Stimulated activated CD4-positive, alpha-beta T cell treated with anti-CD3 and anti-CD28 coated beads, Interleukin-4, amount 100 ng/mL, for 24 hours (primary cell): ENCODE measurements around the gene DHX8.
"Not testable (repeated sequence)": the region's sequence is repeated elsewhere in the genome, so short reads cannot be mapped to it uniquely, and the experiment has no call there.

Experiments
- DNase-seq: peaks from one replicate; pipeline ENCODE4 v3.0.0-alpha.2; 2020

DHX8 gene

GRCh38 chr17:43483674-43484551 is at the start of gene DHX8:
Gene DHX8, plus strand, starts transcription at chr17:43483975. Its CDS starts 63 bp downstream, at chr17:43484038.
- DNase-seq, result peak; percentile 99

- no peak for DNase-seq
Measured at GRCh38 chr17:43434902-43435319, 48.9 kb upstream of the DHX8 start.

DNA sequence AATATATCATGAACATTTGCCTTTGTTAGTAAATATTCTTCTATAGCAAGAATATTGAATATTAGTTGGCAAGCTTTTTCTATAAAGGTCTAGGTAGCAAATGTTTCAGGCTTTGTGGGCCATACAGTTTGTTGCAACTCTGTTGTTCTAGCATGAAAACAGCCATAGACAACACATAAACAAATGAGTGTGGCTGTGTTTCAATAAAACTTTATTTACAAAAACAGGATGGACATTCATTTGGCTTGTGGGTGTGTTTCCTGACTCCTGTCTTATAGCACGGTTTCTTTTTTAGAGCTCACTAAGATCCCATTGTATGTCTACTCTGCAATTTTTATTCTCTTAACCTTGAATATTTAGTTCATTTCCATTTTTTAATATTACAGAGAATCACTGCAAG is 46.0 kb upstream of the DHX8 start:
- DNase-seq, result no peak

DNA sequence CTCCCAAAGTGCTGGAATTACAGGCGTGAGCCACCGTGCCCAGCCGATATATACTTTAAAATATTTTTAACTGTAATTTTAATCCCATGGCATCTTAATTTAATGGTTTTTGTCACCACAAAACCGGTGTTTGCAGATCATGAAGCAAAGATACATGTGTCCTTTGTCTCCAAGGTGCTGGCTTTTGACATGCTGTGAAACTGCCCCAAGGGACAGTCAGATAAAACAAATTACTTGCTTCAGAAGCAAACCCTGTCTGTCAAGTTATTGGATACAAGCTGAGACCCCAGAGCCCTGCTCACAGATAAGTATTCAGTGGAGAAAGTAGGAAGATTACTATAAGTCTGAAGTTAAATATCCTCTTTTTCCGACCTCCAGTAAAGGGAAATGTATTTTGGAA is 45.1 kb upstream of the DHX8 start:
- no peak for DNase-seq

GRCh38 chr17:43439041-43439440 is 44.7 kb upstream of the DHX8 start:
- DNase-seq, result no peak

GRCh38 chr17:43442711-43443110 is 41.1 kb upstream of the DHX8 start:
- no peak for DNase-seq

DNA sequence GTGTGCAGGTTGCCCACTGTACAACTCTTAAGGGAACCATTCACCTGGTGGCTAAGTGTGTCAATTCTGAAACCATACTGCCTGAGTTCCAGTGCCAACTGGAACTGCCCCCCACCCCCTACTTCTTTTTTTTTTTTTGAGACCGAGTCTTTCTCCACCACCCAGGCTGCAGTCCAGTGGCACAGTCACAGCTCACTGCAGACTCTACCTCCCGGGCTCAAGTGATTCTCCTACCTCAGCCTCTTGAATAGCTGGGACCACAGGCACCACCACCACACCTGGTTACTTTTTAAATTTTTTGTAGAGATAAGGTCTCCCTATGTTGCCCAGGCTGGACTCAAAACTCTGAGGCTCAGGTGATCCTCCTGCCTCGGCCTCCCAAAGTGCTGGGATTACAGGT is 40.4 kb upstream of the DHX8 start:
- no peak for DNase-seq

GRCh38 chr17:43444223-43445008 is 39.4 kb upstream of the DHX8 start:
- no peak for DNase-seq

DNA sequence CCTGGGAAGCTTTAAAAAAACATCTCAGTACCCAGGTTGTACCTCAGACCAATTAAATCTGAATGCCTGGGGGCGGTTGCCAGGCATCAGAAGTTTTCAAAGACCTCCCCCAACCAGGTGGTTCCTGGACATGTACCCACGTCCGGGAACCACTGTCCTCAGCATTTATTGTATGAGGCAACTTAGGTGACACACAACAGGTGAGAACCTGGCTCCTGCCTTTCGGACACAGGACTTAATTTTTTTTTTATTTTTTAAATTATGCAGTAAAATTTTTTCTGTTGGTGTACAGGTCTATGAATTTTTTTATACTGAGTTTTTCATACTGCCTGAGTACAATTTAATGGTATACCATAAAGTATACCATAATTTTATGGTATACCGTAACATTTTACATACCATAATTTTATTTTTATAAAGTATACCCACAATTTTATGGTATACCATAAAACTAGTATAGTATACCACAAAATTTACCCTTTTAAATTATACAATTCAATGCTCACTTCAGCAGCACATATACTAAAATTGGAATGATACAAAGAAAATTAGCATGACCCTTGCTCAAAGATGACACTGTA is 38.7 kb upstream of the DHX8 start:
- no peak for DNase-seq

DNA sequence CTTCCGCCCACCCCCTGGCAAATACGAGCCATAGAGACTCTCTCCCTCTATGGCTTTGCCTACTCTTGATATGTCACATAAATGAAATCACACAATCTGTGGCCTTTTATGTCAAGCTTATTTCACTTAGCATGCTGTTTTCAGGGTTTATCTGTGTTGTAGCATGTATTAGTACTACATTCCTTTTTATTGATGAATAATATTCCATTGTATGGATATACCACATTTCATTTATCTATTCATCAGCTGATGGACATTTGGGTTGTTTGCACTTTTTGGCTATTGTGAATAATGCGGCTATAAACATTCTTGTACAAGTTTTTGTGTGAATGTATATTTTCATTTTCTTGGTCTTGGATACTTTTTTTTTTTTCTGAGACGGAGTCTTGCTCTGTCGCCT is 37.0 kb upstream of the DHX8 start:
- DNase-seq, result no peak

- no peak for DNase-seq
Measured at GRCh38 chr17:43448720-43449469, 34.9 kb upstream of the DHX8 start.

DNA sequence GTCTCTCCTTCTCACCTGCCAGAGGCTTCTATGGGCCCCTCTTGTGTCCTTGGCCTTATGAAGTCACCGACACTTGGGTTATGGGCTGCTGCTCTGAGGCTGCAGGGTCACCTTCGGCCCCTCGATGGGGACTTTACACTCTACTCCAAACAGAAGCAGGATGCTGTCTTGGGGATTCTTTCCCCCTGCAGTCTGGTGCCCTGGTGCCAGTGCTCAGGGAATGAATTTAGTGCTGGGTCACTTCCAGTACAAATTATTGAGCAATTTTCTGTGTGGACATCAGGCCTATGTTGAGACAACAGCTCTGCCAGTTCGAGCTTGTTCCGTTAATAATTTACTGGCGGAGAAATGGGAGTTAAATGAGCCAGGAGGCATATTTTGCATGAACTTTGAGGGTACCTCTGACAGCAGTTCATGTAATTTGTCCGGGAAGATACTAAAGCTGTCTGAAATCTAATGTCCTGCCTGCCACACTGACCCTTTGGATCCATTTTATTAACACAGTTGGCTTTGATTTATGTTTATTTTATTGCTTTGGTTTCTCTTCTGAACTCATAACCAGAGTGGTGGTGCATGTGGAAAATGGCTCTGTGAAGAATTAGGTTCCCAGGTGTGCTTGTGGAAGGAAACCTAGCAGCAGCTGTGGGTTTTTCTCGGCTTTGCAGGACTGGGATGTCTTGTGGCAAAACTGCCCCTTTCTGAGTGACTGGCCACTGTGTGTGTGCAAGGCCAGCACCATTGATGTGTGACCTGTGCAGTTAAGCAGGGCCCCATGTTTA is 34.1 kb upstream of the DHX8 start:
- no peak for DNase-seq

DNA sequence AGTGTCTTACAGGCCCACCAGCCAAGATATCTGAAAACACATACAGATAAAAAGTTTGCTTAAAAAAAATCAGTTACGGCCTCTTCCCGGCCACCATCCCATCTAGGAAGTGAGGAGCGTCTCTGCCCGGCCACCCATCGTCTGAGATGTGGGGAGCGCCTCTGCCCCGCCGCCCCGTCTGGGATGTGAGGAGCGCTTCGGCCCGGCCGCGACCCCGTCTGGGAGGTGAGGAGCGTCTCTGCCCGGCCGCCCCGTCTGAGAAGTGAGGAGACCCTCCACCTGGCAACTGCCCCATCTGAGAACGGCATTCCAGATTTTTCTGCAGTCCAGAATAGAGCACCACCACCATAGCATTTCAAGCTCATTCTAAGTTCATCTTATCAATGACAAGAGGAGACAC is 33.0 kb upstream of the DHX8 start:
- not testable (repeated sequence) for DNase-seq

DNA sequence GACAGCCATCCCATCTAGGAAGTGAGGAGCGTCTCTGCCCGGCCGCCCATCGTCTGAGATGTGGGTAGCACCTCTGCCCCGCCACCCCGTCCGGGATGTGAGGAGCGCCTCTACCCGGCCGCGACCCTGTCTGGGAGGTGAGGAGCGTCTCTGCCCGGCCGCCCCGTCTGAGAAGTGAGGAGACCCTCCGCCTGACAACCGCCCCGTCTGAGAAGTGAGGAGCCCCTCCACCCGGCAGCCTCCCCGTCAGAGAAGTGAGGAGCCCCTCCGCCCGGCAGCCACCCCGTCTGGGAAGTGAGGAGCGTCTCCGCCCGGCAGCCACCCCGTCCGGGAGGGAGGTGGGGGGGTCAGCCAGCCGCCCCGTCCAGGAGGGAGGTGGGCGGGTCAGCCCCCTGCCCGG is 32.0 kb upstream of the DHX8 start:
- not testable (repeated sequence) for DNase-seq

- DNase-seq, result no peak
Measured at GRCh38 chr17:43453331-43453812, 30.4 kb upstream of the DHX8 start.

DNA sequence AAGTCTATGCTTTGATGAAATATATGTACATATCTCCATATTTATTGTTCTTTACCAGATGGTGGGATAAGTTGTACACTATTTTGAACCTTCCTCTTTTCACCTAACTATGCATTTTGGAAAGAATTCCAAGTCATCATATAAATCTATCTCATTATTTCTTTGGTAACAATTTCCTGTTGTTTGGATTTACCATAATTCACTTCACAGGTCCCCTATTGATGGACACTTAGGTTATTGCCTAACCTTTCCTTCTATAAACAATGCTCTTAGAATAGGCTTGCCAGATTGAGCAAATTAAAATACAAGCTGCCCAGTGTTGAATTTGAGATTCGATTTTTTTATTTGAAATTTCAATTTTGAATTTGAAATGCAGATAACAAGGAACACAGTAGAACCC is 28.9 kb upstream of the DHX8 start:
- DNase-seq, result no peak

DNA sequence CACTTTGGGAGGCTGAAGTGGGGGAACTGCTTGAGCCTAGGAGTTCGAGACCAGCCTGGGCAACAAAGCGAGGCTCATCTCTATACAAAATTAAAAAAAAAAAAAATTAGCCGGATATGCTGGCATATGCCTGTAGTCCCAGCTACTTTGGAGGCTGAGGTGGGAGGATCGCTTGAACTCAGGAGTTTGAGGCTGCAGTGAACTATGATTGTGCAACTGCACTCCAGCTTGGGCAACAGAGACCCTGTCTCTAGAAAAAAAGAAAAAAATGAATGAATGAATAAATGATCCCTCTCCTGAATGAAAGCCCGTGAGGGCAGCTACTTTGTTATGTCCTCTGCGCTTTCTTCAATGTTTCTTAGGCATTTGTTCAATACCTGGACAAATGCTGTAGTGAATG is 27.7 kb upstream of the DHX8 start:
- DNase-seq, result no peak

- no peak for DNase-seq
Measured at GRCh38 chr17:43456661-43457361, 27.0 kb upstream of the DHX8 start.

- no peak for DNase-seq
Measured at GRCh38 chr17:43457362-43457692, 26.4 kb upstream of the DHX8 start.

DNA sequence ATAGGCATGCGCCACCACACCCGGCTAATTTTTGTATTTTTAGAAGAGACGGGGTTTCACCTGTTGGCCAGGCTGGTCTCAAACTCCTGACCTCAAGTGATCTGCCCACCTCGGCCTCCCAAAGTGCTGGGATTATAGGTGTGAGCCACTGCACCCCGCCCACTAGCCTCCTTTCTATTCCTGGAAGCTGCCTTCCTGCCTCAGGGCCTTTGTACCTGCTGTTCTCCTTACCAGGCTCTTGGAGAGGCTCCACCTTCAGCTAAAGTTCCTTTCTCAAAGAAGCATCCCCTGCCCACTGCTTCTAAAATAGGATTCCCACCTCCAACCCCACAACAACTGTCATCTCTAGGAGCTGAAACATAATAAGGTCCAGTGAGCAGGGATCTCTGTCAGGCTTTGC is 23.9 kb upstream of the DHX8 start:
- DNase-seq, result not testable (repeated sequence)

GRCh38 chr17:43461185-43461584 is 22.6 kb upstream of the DHX8 start:
- no peak for DNase-seq
